Measurements from ENCODE around the gene PLEK.
"Not testable (repeated sequence)": the region's sequence is repeated elsewhere in the genome, so short reads cannot be mapped to it uniquely, and the experiment has no call there.

Gene PLEK

DNA sequence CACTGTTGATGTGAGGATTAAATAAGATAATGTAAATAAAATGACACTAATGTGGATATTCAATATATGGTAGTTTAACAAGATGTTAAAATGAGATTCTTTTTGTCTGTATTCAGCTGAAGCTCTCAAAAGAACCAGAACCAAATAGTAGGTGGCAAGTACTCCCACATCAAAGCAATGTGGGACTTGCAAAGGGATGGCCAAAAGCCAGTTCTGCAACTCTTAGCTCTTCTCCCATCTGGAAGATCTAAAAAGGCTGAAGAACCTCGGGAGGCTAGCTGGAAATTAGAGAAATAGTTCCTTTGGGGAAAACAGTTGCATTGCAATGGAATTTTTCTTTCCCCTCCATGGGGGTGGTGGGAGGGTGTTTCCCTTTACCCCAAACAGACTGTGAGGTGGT, 53.3 kb downstream of the PLEK start:
- DNase-seq = no peak

DNA sequence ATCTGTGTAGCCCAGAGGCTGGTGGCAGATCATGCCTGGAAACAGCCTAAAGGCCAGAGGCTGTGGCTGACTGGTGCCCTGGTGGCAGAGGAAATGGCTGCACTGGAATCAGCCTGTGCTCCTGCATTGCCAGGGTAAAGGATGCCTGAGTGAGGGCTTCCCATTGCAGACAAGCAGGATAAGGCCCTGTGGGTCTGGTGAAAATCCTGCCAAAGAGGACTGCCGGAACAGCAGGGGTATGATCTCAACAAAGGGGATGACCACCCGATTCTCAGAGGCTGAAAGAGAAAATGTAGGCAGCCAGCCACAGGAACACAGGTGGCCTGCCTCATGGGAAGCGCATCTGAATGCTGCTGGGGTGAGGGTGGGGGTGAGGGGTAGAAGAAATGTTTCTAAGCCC, 53.8 kb downstream of the PLEK start:
- no peak for DNase-seq

DNA sequence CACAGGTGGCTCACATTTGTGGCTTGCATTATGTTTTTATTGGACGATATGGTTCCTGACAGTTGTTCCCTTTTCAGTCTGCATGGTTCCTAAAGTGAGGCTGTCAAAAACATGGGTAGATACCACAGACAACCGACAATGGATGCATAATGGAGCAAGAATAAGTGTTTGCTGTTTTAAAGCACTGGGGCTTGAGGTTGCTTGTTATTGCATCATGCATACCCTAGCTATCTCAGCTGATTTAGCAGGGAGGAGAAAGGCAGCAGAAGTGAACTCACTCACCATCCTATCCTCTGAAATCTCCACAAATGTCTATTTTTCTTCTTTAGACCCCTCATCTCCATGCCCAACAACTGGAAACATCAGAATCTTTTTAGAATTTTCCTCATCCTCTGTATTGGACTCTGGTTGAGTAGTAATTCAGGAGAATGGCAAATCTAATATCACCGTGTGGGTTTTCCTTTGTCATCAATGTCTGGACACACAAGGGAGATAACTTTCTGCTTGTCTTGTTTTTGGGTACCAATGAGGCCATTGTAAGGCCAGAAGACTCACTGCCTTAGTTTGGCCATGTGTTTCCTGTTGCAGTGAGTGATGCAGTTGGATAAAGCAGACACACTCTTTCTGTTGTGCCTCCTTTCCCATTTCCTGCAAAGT, 55.3 kb downstream of the PLEK start:
- no peak for DNase-seq

DNA sequence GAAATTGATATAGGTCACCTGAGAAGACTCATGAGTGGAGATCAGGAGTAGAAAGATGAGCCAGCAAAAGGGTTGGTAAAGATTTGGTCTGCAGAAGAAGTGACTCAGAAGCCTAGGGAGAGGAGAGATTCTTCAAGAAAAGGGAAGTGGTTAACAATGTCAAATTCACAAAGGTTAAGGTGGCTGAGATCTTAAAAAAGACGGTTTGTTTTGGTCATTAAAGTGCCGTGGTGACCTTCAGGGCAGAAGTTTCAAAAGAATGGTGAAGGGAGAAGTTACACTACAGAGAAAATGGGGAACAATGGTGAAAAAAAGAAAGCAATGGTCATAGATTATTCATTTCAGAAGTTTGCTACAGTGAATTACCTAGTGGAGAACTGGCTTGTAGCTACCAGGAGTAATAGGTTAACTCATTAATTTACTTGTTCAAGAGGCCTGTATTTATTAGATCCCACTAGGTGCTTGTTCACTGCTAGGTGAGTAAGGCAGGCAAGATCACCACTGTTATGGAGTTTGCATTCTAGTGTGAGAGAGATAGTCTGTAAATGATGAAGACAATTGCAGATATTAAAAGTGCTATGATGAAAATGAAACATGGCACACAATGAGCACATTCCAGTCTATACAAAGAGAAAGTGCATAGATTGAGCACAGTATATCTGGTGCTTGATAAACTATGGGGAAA, 59.0 kb downstream of the PLEK start:
- DNase-seq = no peak

DNA sequence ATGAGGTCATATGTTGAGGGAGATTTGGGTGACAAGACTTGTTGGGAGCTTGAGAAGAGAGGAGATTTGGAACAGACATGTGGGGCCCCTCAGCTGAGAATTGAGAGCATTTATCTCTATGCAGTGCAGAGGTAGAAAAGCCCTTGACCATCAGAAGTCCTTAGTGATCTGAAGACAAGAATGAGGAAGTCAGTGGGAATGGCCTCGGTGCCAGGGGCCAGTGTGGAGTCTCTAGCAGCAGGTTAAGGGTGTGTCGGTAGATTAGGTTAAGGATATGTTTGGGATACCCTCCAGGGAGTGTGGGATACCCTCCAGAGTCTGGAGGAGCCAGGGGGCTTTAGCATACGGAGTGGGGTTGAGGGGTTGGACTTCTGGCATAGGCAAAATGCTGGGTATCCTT, 60.4 kb downstream of the PLEK start:
- no peak for DNase-seq

DNA sequence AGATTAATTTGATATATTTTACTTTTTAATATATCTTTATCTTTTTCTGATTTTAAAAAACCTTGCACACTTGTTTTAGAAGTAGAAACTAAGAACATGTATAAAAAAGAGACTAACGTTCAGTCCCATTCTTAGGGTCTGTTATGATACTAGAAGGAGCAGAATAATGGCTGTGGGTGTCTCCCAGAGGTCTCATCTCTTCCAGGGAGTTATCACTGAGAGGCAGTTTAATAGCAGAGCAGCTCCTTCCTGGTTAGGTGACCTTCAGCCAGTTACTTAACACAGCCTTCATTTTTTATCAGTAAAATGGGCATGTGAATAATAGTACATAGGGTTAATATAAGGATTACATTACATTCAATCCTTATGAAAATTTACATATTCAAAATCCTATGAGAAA, 61.4 kb downstream of the PLEK start:
- no peak for DNase-seq

DNA sequence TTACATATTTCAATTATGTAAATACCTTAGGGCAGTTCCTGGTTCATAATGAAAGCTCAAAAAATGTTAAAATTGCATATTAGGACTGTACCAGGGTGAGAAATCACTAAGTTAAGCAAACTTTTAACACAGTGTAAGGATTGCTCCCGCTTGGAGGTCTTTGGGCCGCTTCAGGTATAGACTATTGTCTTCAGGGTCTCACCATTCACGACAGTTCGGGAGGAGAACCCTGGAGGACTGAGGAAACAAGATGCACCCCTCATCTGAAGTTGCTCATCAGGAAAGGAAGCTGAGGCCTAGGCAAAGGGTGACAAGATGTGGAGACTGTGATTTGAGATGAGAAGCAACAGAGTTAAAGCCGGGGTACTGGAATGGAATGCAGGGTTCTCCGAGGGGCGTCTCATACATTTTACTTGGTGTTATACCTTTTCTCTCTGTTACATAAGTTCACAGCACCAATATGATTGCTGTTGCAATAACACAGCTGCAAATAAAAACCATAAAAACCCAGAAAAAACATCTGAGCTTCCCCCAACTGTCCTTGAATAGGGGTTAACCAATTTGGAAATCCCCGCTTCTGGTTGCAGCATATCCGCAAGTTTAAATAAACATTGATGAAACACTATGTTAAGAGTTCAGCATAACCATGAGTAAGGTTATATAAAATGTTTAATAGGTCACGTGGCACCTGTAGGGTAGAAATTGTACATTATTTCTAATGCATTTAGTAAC, 61.9 kb downstream of the PLEK start:
- no peak for DNase-seq

DNA sequence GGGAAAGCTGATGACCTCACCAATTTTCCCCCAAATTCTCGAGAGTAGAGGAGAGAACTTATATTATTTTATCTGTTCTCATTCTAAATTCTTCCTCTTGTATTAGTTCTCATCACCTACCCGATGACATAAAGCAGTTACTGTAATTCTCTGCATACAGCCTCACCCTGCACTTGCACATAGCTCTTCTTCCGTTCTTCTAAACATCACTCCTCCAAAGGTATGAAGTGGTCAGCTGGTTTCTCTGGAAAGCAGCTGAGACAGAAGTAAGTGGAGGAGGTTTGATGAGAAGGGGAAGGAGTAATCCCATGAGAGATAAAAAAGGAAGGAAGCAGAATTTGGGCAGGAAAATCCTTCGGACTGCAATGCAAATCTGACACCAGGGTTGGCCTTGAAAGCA, 63.0 kb downstream of the PLEK start:
- DNase-seq = no peak

DNA sequence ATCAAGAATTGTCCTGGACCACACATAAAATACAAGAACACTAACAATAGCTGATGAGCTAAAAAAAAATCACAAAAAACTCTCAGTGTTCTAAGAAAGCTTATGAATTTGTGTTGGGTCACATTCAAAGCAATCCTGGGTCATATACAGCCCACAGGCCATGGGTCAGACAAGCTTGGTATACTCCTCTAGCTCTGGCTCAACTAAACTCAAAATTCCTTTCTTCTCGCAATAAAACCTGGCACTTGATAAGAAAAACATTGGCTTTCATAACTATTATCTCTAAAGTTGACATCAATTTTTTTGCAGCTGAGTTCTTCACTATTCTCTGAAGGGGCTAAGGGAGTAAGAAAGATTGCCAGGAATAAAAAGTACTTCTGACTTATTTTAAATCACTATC, 63.7 kb downstream of the PLEK start:
- DNase-seq = no peak

DNA sequence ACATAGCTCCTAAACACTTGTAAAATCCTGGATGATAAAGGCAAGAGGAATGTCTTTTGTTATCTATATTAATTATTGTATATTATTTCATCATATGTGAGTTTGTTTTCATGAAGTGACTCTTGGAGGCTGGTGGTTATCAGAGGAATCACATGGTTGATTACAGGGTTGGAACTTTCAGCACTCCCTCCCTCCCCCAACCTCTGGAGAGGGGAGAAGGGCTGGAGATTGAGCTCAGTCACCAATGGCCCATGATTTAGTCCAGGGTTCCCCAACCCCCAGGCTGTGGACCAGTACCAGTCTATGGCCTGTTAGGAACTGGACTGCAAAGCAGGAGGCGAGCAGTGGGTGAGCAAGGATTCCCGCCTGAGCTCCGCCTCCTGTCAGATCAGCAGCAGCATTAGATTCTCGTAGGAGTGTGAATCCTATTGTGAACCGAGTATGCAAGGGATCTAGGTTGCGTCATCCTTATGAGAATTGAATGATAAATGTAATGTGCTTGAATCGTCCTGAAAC, 64.3 kb downstream of the PLEK start:
- no peak for DNase-seq

DNA sequence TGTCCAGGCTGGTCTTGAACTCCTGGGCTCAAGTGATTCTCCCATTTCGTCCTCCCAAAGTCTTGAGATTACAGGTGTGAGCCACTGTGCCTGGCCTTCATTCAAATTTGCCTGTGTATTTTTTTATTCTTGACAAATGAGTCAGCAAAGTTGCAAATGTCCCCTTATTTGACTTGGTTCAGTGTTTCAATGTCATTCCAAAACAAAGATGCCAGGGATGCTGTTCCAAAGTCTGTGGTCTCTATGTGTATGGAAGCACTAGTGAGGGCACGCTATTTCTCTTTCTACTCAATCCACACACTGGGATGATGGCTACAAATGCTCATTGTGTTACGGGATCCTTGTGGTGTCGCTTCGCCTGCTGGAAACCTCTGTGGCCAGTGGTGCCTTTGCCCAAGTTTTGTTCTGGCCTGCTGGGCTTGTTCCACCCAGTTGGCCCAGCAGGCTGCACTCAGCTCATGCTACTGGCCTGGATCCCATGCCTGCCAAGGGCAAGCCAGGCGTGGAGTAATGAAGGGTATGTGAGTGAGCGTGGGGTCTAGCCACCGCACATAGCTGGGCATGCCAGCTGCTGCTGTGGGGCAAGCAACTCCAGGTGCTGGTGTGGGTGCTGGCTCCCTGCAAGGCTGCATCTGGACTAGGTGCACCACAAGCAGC, 66.4 kb downstream of the PLEK start:
- no peak for DNase-seq

DNA sequence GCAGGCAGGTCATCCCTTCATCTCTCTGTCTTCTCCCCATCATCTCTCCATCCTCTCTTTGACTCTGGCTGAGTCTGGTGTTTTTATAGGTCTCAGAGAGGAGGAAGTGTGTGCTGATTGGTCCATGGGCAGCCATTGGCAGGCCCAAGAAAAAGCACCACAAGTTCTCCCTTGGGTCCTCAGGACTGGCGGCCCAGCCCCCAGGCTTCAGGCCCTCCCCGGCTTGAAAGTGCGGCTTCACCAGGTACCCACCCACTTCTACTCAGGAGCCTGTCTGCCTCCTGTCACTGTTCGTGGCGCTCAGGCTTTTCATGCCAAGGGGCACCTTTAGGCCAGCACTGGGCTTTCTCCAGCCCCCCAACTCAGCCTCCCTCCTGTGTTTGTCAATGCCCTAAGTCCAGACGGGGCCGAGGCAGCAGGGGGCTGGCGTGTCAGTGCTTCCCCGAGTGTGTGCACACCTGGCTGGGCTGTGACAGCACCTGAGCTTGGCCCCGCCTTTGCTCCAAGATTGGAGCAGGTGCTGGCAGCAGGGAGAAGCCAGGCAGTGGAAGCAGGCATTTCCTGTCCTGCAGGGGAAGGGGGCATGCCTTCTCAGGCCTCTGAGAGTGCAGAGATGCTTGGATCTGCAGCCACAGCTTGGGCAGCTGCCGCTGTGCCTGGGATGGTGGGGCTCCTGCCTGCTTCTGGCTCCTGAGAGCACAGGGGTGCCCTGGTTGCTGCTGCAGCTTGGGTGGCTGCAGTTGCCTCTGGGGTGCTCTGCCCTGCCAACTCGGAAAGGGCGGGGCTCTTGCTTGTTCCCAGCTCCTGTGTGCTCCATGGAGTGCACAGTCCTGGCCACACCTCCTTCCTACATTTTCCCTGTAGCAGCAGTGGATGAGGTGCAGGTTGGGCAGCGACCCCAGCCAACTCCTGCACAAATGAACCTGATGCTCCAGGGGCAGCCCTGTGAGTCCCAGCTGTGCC, 67.9 kb downstream of the PLEK start:
- DNase-seq = no peak

DNA sequence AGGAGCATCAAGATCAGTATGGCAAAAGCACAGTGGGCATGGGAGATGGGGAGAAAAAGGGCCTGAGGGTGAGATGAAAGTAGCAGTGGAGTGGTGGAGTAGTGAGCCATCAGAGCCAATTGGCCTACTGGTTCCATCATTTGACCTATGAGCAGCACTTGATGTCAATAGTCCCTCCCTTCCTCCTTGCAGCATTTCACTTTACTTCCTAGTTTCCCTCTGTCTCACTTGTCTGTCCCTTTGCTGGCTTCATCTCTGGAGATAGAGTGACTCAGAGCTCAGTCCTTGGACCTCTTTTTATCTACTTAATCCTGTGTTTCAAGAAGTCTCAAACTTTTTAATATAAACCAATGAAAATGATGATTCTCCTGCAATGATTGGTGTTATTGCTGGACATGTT, 69.9 kb downstream of the PLEK start:
- DNase-seq = no peak

DNA sequence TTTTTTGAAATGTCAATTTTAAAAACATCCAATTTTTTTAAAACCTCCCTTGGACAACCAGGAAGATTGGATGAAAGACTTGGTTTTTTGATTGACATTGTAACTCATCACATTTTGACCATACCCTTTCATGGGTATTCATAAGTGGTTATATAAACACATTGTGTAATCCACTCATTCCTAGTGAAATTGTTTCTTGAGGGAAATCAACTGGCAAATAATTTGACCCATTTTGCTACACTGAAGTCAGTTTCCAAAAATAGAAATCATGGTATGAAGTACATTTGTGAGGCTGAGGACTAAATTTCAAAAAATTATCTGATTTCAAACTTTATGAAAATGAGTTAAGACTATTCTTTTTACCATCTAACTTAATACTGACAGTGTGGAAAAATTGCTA, 70.5 kb downstream of the PLEK start:
- DNase-seq = no peak

DNA sequence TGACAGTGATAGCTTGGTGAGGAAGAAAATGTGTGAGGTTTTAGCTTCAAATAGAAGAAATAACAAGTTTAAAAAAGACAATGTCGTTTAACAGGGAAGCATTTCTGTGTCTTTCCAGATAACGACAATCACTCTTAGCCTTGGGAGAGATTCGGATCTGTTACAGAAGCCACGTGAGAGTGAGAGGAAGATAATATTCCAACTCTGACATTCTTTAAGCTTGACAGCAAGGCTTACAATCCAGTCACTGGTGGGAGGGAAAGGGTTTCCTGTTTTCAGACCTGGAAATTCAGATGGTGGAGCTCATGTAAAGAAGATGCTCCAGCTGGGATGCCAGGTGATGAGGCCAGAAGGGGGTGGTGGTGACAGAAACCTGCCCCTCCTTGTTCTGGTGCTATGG, 71.2 kb downstream of the PLEK start:
- DNase-seq = no peak

DNA sequence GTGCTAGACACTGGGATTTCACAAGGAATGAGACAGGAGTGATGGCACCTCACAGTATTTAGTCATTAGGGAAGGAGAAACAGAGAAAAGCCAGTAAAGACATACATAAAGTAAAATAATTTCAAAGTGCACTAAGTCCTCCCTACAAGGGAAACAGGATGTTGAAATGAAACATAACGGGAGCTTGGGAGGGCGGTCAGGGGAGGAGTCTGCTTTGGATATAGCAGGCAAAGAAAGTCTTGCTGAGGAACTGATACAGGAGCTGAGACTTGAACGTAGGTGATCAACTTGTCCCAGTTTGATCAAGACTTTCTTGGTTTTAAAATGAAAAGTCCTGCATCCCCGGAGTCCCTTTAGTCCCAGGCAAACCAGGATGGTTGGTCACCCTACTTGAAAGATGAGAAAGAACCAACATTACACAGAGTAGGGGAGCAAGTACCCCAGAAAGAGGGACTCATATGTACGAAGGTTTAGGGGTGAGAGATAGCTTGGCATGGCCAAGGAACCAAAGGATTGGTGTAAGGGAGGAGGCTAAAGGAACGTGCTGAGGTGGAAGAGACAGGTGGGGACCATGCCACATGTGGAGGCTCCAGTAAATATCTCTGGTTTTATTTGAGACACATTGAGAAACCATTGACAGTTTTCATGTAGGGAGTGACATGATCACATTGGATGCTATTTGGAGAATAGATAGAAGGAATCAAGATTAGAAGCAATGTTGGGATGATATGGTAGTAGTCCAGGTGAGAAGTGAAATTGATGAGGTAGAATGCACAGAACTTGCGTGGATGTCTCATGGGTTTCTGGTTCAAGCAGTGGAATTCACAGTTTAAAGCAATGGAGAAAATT, 73.6 kb downstream of the PLEK start:
- DNase-seq = no peak

DNA sequence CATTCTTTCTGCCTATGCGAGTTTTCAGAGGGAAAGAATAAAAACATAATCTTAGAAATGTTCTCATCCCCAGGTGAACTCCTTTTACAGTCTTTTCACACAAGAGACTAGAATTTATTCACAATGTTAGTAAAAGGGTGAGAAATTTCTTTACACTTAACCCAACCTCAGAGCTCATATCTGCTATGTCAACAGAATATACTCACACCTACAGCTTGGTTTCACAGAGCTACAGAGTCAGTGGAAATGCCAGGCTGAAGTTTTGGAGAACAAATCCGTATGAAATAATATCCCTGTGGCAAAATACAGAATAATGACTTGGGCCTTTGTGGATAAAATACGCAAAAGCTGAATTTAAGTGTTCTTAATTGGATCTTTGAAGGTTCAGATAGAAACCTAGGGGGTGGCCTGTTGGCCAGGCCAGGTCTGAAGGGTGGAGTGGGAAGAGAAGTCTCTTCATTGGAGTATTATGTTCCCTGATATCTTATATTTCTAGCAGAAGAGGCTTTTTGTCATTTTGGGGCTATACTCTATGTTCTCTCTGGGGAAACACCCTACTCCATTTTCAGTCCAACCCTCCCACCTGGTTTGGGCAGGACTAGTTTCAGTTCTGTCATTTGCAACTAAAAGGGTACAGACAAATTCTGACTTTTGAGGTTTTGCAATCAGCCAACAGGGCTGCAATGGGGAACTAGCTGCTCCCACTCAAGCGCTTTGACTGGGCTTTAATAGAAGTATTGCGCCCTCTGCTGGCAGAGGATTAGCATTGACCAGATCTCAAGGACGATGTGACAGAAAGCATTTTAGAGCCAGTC, 76.3 kb downstream of the PLEK start:
- DNase-seq = peak; percentile 80

DNA sequence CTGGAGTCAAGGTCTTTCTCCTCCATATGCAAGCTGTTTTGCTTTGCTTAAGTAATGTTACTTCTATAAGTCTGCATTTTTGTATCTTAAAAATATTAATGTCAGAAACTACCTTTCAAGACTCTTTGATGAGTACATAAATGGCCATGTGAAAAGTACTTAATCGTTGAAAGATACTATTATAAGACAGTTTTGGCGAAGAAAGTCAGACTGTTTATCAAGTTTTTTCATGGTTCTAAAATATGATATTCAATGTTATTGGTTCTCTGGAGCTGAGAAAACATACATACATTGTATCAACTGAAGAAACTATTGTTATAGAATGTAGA, 76.9 kb downstream of the PLEK start:
- no peak for DNase-seq

DNA sequence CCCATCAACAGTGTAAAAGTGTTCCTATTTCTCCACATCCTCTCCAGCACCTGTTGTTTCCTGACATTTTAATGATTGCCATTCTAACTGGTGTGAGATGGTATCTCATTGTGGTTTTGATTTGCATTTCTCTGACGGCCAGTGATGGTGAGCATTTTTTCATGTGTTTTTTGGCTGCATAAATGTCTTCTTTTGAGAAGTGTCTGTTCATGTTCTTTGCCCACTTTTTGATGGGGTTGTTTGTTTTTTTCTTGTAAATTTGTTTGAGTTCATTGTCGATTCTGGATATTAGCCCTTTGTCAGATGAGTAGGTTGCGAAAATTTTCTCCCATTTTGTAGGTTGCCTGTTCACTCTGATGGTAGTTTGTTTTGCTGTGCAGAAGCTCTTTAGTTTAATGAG, 81.3 kb downstream of the PLEK start:
- not testable (repeated sequence) for DNase-seq
